ENCODE measurements around the gene XYLB.

GRCh38 chr3:38311941-38312340, 34.6 kb upstream of the XYLB start:
- TF ChIP-seq CTCF (IDR thresholded peaks at IDR 0.05) (no peak), POLR2A (IDR thresholded peaks at IDR 0.05) (no peak)

Measured in ovary (tissue), 3 donors.